Nephron progenitor cell (in vitro differentiated cells): ENCODE measurements around the gene SCD5.

ENCODE experiments used
- DNase-seq: peaks from one replicate; pipeline ENCODE4 v3.0.0; 2021
- H3K27ac Mint-ChIP-seq: 2 replicates; pipeline ENCODE4 v1.8.0; 2021; ENCODE audit warnings: mild to moderate bottlenecking, moderate library complexity, mixed read lengths
- H3K27me3 Mint-ChIP-seq: 2 replicates; pipeline ENCODE4 v1.8.0; 2021; ENCODE audit warnings: mild to moderate bottlenecking, low read depth, mixed read lengths; ENCODE audit not compliant: poor library complexity
- H3K36me3 Mint-ChIP-seq: 2 replicates; pipeline ENCODE4 v1.8.0; 2021; ENCODE audit warnings: low read depth, mixed read lengths
- H3K4me1 Mint-ChIP-seq: 2 replicates; pipeline ENCODE4 v1.8.0; 2021; ENCODE audit warnings: mixed read lengths
- H3K4me3 Mint-ChIP-seq: 2 replicates; pipeline ENCODE4 v1.8.0; 2021; ENCODE audit warnings: mild to moderate bottlenecking, moderate library complexity, mixed read lengths
- H3K9me3 Mint-ChIP-seq: 2 replicates; pipeline ENCODE4 v1.8.0; 2021; ENCODE audit warnings: mild to moderate bottlenecking, moderate library complexity, mixed read lengths
- CTCF ChIP-seq: fragments of 200-600 bp; sonication (generic); IDR thresholded peaks from 2 replicates; pipeline ENCODE4 v1.5.0; 2021; ENCODE audit warnings: antibody characterized with exemption

Gene SCD5

GRCh38 chr4:82638479-82638878, 160.1 kb downstream of the SCD5 start:
- Mint-ChIP-seq H3K9me3 (no peaks in the 10 kb centered on the region), H3K36me3 (peaks cover 15% of the 10 kb centered on the region), H3K4me1 (peaks cover 7% of the 10 kb centered on the region), H3K27me3 (no peaks in the 10 kb centered on the region), H3K4me3 (no peak overlapping the region), H3K27ac (no peak overlapping the region)
- TF ChIP-seq CTCF = no peak
- DNase-seq = no peak

GRCh38 chr4:82630079-82630478, 168.5 kb downstream of the SCD5 start:
- no peak for TF ChIP-seq CTCF
- DNase-seq = no peak
- peaks cover 21% of the 10 kb centered on the region for H3K36me3 Mint-ChIP-seq
- no peak overlapping the region for H3K4me3 Mint-ChIP-seq
- peaks cover 10% of the 10 kb centered on the region for H3K27me3 Mint-ChIP-seq
- peaks cover 26% of the 10 kb centered on the region for H3K4me1 Mint-ChIP-seq
- no peak overlapping the region for H3K27ac Mint-ChIP-seq
- peaks cover 5% of the 10 kb centered on the region for H3K9me3 Mint-ChIP-seq

- H3K27ac Mint-ChIP-seq = peak overlapping the region; percentile 19
- H3K36me3 Mint-ChIP-seq = peaks cover 15% of the 10 kb centered on the region
- no peak overlapping the region for H3K4me3 Mint-ChIP-seq
- DNase-seq = no peak
- peaks cover 26% of the 10 kb centered on the region for H3K4me1 Mint-ChIP-seq
- TF ChIP-seq CTCF = no peak
- H3K27me3 Mint-ChIP-seq = peaks cover 13% of the 10 kb centered on the region
- peaks cover 5% of the 10 kb centered on the region for H3K9me3 Mint-ChIP-seq
Measured at GRCh38 chr4:82629238-82630000, 169.2 kb downstream of the SCD5 start.

GRCh38 chr4:82626251-82626868, 172.2 kb downstream of the SCD5 start:
- DNase-seq = no peak
- no peaks in the 10 kb centered on the region for H3K36me3 Mint-ChIP-seq
- H3K4me1 Mint-ChIP-seq = peaks cover 26% of the 10 kb centered on the region
- no peak overlapping the region for H3K4me3 Mint-ChIP-seq
- TF ChIP-seq CTCF = no peak
- peaks cover 23% of the 10 kb centered on the region for H3K27me3 Mint-ChIP-seq
- H3K27ac Mint-ChIP-seq = no peak overlapping the region
- H3K9me3 Mint-ChIP-seq = no peaks in the 10 kb centered on the region

GRCh38 chr4:82624819-82625218, 173.8 kb downstream of the SCD5 start:
- DNase-seq = no peak
- TF ChIP-seq CTCF = no peak
- peaks cover 31% of the 10 kb centered on the region for H3K27me3 Mint-ChIP-seq
- H3K27ac Mint-ChIP-seq = no peak overlapping the region
- H3K9me3 Mint-ChIP-seq = no peaks in the 10 kb centered on the region
- peaks cover 18% of the 10 kb centered on the region for H3K4me1 Mint-ChIP-seq
- no peak overlapping the region for H3K4me3 Mint-ChIP-seq
- H3K36me3 Mint-ChIP-seq = no peaks in the 10 kb centered on the region
